Mucosa of rectum (tissue), 2 donors: ENCODE results near the gene CD27.

Experiments
- H3K27ac ChIP-seq, 2 donors: one replicate each; pipeline ENCODE4 v1.7.0; 2013; ENCODE audit warnings: inconsistent platforms in 2 of 2, low read depth in 2 of 2, low read length in 2 of 2
- H3K27me3 ChIP-seq, 2 donors: one replicate each; pipeline ENCODE4 v1.7.0; 2013; ENCODE audit warnings: low read length in 2 of 2; ENCODE audit not compliant: control insufficient read depth in 2 of 2, insufficient read depth in 2 of 2
- H3K36me3 ChIP-seq, 2 donors: one replicate each; pipeline ENCODE4 v1.7.0; 2013; ENCODE audit warnings: low read length in 2 of 2; ENCODE audit not compliant: control insufficient read depth in 2 of 2, insufficient read depth in 2 of 2
- H3K4me1 ChIP-seq, 2 donors: one replicate each; pipeline ENCODE4 v1.7.0; 2013; ENCODE audit warnings: low read length in 2 of 2, mild to moderate bottlenecking in 1 of 2; ENCODE audit not compliant: control insufficient read depth in 2 of 2, insufficient read depth in 2 of 2
- H3K4me3 ChIP-seq, 2 donors: one replicate each; pipeline ENCODE4 v1.7.0; 2013; ENCODE audit warnings: low read length in 2 of 2
- H3K9ac ChIP-seq, 2 donors: one replicate each; pipeline ENCODE4 v1.7.0; 2013; ENCODE audit warnings: low read length in 2 of 2, low read depth in 1 of 2, mild to moderate bottlenecking in 1 of 2
- H3K9me3 ChIP-seq, 2 donors: one replicate each; pipeline ENCODE4 v1.7.0; 2013; ENCODE audit warnings: low read length in 2 of 2; ENCODE audit not compliant: control insufficient read depth in 2 of 2
- donor health status: healthy.
- donor health status: Normal muscosa, but diverticular disease.

The CD27 gene

GRCh38 chr12:6444704-6445688, at the start of gene CD27:
Gene CD27 (plus strand): TSS chr12:6444955. CDS start chr12:6445096, 141 bp downstream.
- Histone ChIP-seq H3K4me3 (peak within 1 kb of the TSS in 1 of 2 donors; percentile 66), H3K9ac (peak within 1 kb of the TSS in 1 of 2 donors; percentile 60)

GRCh38 chr12:6396031-6396430, 48.7 kb upstream of the CD27 start:
- Histone ChIP-seq H3K4me3 (no peak overlapping the region), H3K27ac (no peak overlapping the region), H3K27me3 (no peaks in the 10 kb centered on the region), H3K9me3 (no peaks in the 10 kb centered on the region), H3K4me1 (peaks cover 30 to 32% of the 10 kb centered on the region in 2 donors), H3K9ac (no peak overlapping the region), H3K36me3 (peaks cover 3% of the 10 kb centered on the region in 2 donors)

More at GRCh38 chr12:6444704-6445688, at the start of gene CD27:
- H3K4me1 ChIP-seq: peaks cover under 1 to 2% of the 10 kb centered on the region in 2 donors
- peaks cover 0 to 7% of the 10 kb centered on the region in 2 donors for H3K36me3 ChIP-seq
- no peaks in the 10 kb centered on the region for H3K27me3 ChIP-seq
- H3K9me3 ChIP-seq: no peaks in the 10 kb centered on the region
- peak within 1 kb of the TSS in 1 of 2 donors; percentile 76 for H3K27ac ChIP-seq

GRCh38 chr12:6399884-6400644, 44.7 kb upstream of the CD27 start:
- Histone ChIP-seq H3K9ac (no peak overlapping the region), H3K4me3 (no peak overlapping the region), H3K27me3 (no peaks in the 10 kb centered on the region), H3K27ac (peak overlapping the region; percentile 94 to 95), H3K4me1 (peaks cover 6 to 7% of the 10 kb centered on the region in 2 donors), H3K36me3 (no peaks in the 10 kb centered on the region), H3K9me3 (no peaks in the 10 kb centered on the region)

- peaks cover 5 to 7% of the 10 kb centered on the region in 2 donors for H3K4me1 ChIP-seq
- no peak overlapping the region for H3K4me3 ChIP-seq
- no peak overlapping the region for H3K27ac ChIP-seq
- H3K9me3 ChIP-seq: no peaks in the 10 kb centered on the region
- no peaks in the 10 kb centered on the region for H3K36me3 ChIP-seq
- no peaks in the 10 kb centered on the region for H3K27me3 ChIP-seq
- H3K9ac ChIP-seq: no peak overlapping the region
These were observed 40.4 kb upstream of the CD27 start for GRCh38 chr12:6404390-6404789.

GRCh38 chr12:6405963-6406362, 38.8 kb upstream of the CD27 start:
- H3K4me1 ChIP-seq: no peaks in the 10 kb centered on the region
- H3K27me3 ChIP-seq: no peaks in the 10 kb centered on the region
- no peaks in the 10 kb centered on the region for H3K9me3 ChIP-seq
- H3K36me3 ChIP-seq: no peaks in the 10 kb centered on the region
- no peak overlapping the region for H3K9ac ChIP-seq
- H3K27ac ChIP-seq: no peak overlapping the region
- H3K4me3 ChIP-seq: no peak overlapping the region

GRCh38 chr12:6407236-6407954, 37.4 kb upstream of the CD27 start:
- no peak overlapping the region for H3K27ac ChIP-seq
- H3K36me3 ChIP-seq: no peaks in the 10 kb centered on the region
- H3K4me3 ChIP-seq: no peak overlapping the region
- H3K4me1 ChIP-seq: no peaks in the 10 kb centered on the region
- no peaks in the 10 kb centered on the region for H3K27me3 ChIP-seq
- H3K9ac ChIP-seq: no peak overlapping the region
- no peaks in the 10 kb centered on the region for H3K9me3 ChIP-seq

- Histone ChIP-seq H3K4me3 (no peak overlapping the region), H3K27ac (no peak overlapping the region)
These were observed 28.2 kb upstream of the CD27 start for GRCh38 chr12:6416596-6416995.

GRCh38 chr12:6418796-6419195, 26.0 kb upstream of the CD27 start:
- Histone ChIP-seq H3K36me3 (no peaks in the 10 kb centered on the region), H3K27ac (no peak overlapping the region), H3K27me3 (no peaks in the 10 kb centered on the region), H3K9me3 (no peaks in the 10 kb centered on the region), H3K9ac (no peak overlapping the region), H3K4me1 (peaks cover 3 to 5% of the 10 kb centered on the region in 2 donors), H3K4me3 (no peak overlapping the region)

More at GRCh38 chr12:6416596-6416995, 28.2 kb upstream of the CD27 start:
- Histone ChIP-seq H3K9me3 (no peaks in the 10 kb centered on the region), H3K9ac (no peak overlapping the region), H3K4me1 (no peaks in the 10 kb centered on the region), H3K36me3 (no peaks in the 10 kb centered on the region), H3K27me3 (no peaks in the 10 kb centered on the region)

- Histone ChIP-seq H3K36me3 (no peaks in the 10 kb centered on the region), H3K9me3 (no peaks in the 10 kb centered on the region), H3K4me3 (no peak overlapping the region), H3K9ac (no peak overlapping the region), H3K27me3 (no peaks in the 10 kb centered on the region), H3K4me1 (peaks cover 7 to 8% of the 10 kb centered on the region in 2 donors), H3K27ac (no peak overlapping the region)
These were observed 24.4 kb upstream of the CD27 start for GRCh38 chr12:6420364-6420763.
